Stimulated activated CD8-positive, alpha-beta memory T cell treated with anti-CD3 and anti-CD28 coated beads, Interleukin-12 subunit alpha, Interleukin-12 subunit beta, amount 100 ng/mL, for 4 hours (primary cell): ENCODE data around the gene PHLPP1.
"Not testable (repeated sequence)": the region's sequence is repeated elsewhere in the genome, so short reads cannot be mapped to it uniquely, and the experiment has no call there.

Experiments
- DNase-seq: peaks from one replicate; pipeline ENCODE4 v3.0.0-alpha.2; 2020; ENCODE audit warnings: low read depth

The PHLPP1 gene

DNA sequence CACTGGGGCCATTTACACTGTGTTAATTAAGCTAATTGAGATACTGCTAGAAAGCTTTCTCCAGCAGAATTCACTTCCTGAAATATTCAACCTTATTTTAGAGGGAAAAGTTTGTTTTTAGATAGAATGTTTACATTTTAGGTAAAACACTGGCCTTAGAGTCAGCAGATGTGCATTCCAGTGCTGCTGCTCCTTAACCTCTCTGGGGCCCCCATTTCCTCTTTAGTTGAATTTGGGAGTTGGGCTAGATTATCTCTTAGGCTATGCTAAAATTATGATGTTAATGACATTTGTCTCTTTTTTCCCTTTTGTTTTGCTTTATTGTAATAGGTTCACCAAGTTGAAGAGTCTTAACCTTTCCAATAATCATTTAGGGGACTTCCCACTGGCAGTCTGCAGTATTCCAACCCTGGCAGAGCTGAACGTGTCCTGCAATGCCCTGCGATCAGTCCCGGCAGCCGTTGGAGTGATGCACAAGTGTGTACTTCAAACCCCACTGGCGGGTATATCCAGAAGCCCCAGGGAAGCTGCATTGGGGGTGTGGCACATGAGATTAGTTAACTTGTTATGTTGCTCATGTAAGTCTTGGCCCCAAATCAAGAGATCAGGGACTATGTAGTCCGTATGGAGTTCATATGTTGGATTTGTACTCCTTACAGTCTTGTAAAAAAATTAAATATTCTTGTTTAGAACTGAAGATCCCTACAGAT is 179.5 kb downstream of the PHLPP1 start:
- DNase-seq: no peak

DNA sequence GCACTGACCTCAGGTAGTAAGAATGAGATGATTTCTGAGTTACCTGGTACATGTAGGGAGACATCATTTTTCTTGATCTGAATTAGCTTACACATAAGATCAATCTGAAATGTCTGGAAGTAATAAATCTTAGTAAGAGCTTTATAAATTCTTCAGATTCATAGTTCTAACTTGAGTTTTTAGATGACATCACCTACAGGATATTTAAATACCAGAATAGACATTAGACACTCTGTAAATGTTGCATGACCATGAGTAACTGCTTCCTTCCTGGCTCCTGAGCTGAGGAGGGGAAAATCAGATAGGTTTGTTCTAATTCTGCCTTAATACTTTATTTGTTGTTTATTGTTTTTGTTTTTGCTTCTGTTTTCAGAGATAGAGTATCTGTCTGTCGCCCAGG is 181.8 kb downstream of the PHLPP1 start:
- DNase-seq: no peak

DNA sequence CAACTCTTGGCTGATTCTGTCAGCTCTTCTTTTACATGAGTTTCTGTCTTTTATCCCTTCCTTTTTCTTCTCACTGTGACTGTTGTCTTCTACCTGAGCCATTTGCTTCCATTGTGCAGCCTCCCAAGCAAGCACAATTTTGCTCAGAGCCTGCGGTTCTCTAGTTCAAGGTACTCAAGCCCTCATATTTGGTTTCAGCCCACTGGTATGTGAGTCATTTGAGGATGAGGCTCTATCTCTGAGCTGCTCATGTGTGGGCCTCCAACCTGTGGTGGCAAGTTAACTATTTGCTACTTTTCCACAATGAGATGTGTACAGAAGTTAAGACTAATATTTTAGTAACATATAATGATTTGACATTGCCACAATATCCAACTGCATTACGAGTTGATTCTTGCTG is 183.0 kb downstream of the PHLPP1 start:
- no peak for DNase-seq

DNA sequence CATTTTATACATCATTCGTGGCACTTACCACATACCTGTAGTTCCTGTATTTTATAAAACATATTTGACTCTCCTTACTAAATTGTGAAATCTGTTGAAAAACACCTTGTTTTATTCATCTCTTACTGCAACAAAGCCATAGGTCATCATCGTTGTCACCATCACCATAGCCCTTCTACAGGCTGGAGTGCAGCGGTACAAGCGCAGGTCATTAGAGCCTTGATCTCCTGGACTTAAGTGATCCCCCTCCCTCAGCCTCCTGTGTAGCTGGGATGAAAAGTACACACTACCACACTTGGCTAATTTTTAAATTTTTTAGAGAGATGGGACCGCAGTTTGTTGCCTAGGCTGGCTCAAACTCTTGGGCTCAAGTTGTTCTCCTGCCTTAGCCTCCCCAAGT is 184.2 kb downstream of the PHLPP1 start:
- no peak for DNase-seq

DNA sequence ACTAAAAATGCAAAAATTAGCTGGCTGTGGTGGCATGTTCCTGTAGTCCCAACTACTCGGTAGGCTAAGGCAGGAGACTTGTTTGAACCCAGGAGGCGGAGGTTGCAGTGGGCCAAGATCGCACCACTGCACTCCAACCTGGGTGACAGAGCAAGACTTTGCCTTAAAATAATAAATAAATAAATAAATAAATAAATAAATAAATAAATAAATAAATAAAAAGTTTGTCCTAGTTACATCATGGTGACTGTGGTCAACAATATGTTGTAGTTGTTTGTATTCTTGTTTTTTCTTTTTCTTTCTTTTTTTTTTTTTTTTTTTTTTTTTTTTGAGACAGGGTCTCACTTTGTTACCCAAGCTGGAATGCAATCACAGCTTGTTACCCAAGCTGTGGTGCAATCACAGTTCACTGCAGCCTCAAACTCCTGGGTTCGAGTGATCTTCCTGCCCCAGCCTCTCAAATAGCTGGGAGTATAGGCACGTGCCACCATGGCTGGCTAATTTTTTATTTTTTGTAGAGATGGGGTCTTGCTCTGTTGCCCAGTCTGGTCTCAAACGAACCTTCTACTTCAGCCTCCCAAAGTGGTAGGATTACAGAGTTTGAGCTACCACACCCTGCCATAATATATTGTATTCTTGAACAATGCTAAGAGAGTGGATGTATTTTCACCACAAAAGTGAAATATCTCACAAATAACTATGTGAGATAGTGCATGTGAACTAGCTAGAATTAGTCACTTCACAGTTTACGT is 185.0 kb downstream of the PHLPP1 start:
- no peak for DNase-seq

DNA sequence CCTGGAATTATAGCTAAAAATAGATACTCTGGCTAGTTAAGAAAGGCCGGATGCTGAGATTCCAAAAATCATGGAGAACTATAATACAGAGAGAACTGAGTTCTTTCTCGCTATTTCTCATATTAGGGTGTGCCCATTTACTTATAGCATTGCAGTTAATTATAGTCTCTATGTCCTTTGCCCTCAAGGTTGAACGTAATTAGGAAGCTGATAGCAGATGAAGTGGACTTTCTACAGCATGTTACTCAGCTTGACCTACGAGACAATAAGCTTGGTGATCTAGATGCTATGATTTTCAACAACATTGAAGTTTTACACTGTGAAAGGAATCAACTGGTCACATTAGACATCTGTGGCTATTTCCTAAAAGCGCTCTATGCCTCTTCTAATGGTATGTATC is 187.4 kb downstream of the PHLPP1 start:
- no peak for DNase-seq

DNA sequence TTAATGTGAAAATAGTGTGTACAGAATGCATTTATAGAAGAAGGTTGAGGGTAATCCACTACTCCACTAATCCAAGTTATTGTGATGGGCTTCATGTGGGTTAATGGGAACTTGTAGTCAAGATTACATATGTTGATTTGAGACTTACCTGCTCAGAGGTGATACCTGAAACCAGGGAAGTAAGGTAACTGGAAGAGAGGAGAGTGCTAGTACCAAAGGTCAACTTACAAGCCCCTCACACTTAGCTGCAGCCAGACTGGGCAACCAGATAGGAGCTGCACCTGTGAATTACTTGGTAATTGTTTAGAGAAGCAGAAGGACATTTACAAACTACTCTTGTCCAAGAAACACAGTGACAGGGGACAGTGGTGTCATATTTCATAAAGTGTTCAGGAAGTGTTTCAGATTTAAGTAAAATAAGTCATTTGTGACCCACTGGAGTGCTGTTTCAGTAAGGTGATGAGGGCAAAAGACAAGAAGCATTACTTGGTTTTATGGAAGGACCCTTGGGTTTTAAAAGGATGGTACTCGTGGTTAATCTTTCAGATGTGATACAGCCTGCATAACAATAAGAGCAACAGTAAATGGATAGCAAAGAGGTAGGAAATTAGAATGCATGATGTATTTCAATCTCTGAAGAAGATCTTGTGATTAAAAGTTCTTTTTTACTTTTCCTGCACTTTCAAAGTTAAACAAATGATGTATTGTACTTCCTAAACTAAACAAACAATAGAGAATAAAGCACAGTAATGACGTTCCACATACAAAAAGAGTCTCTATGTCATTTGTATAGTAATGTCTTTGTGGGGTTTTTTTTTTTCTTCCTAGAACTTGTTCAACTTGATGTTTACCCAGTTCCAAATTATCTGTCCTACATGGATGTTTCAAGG is 189.3 kb downstream of the PHLPP1 start:
- DNase-seq: no peak

DNA sequence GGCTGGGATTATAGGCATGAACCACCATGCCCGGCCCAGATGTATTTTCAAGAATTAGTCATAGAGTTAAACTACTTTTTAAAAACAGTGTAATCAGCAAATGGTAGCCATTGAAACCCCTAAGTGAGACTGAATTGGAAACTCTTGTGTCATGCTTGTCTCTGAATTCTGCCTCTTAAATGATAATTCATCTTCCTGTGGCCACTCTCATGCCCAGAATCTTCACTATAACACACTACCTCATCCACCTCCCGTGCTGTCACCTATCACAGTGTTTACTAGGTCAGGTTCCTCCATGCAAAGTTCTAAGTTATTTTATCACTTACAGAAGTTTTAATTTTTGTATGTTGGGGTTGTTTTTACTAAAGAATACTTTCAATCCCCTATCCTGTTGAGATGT is 197.5 kb downstream of the PHLPP1 start:
- DNase-seq: no peak

DNA sequence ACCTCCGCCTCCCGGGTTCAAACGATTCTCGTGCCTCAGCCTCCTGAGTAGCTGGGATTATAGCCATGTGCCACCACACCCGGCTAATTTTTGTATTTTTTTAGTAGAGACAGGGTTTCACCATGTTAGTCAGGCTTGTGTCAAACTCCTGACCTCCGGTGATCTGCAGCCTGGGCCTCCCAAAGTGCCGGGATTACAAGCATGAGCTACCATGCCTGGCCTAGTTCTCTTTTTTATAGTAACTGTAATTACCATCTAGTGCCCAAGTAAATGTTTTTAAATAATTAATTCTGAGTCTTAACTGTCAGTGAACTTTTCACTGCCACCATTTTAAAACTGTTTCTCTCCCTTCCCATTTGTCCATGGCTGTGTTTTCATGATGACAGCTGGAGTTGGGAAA is 198.5 kb downstream of the PHLPP1 start:
- DNase-seq: not testable (repeated sequence)

DNA sequence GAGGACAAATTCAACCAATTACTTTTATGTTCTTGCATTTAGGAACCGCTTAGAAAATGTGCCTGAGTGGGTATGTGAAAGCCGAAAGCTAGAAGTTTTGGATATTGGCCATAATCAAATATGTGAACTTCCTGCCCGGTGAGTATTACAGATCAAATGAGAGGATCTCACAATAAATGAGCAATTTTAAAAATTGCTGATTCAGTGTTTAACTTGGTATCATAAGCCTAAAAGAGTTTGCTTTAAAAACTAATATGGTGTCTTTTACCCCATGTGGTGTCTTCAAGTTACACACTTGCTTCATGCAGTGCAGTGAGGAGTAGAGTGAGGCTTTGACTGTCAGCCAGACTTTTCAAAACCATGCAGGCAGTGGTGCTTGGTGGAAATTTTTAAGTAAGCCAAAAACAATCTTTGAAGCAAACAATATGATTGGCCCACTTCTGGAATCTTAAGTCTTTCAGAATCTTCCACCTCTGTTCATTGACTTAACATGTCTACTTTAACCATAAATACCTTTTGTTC is 199.6 kb downstream of the PHLPP1 start:
- no peak for DNase-seq

DNA sequence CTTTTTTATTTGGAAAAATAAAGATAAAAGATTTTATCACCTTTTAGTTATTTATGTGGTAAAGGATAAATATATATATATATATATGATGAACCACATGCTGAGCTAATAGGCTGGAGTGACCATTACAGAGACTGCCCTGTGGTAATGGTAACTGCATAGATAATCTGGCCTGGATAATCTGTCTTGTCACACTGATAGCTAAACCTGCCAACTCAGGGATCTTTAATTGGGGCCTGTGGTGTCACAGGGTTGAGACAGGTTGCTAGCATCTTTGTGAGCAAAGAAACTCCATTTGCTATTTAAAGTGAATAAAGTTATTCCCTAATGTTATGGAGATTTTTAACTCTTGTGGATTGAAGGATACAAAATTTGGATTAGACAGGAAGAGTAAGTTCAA is 203.0 kb downstream of the PHLPP1 start:
- no peak for DNase-seq

DNA sequence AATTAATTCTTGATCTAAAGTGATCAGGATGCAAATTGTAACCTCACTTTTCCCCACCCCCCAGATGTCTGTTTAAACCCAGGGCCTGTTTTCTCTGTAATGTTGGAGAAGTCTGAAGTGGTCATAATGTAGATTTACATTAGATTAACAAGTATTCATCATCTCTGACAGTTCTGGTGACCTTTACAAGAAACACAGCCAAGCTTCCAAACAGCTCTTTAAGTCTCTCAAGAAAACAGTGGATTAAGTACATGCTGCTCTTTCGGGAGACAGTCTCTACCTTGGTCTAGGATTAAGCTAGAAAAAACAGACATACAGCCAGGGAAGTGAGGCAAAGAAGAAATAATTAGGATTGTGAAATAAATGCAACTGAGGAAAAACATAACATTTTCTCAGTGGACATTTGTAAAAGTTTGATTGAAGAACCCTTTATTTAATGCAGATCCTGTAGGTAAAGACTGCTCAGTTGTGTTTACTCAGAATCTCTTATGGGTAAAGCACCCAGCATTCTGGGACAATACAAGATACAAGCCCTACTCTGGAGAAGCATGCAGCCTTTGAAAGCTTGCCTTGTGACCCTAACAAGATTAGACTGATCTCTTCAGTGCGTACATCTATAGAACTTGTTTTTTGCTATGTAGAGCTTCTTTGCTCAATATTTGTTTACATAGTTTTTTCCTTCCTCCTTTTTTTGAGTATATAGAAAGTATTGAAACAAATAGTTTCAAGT is 203.9 kb downstream of the PHLPP1 start:
- DNase-seq: no peak

DNA sequence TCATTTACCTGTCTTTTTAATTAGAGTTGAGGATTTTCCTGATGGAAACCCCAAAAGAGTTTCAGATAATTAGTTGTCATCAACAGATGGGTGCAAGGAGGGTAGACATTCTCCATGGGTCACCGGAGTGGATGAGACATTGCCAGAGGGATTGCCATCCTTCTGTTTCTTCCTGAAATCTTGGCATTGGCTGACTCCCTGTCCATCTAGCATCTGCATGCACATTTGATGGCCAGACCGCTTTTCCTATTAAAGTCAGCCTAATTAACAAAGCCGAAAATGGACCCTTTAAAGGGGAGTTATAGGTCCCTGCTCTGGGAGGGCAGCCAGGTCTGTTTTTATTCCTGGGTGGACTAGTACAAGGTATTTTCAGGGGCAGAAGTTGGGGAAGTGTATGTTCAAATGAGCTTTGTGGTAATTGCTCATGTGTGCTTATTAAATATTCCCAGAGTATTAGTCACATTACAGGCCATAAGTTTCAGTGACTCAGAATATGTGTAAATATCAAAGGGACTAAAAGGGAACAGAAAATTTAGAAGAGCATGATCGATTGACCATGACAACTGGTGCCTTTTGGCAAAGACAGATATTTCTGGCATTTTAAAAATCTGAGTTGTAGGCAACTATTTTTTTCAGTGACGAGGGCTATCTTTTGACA is 209.8 kb downstream of the PHLPP1 start:
- DNase-seq: no peak

DNA sequence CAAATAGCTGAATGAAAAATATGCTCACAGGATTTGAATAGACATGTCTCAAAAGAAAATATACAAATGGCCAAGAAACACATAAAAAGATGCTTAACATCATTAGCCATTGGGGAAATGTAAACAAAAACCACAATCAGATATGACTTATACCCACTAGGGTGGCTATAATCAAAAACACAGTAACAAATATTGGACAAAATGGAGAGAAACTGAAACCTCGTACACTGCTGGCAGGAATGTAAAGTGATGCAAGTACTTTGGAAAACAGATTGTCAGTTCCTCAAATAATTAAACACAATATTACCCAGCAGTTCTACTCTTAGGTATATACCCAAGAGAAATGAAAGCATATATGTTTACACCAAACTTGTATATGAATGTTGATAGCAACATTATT is 213.0 kb downstream of the PHLPP1 start:
- no peak for DNase-seq

DNA sequence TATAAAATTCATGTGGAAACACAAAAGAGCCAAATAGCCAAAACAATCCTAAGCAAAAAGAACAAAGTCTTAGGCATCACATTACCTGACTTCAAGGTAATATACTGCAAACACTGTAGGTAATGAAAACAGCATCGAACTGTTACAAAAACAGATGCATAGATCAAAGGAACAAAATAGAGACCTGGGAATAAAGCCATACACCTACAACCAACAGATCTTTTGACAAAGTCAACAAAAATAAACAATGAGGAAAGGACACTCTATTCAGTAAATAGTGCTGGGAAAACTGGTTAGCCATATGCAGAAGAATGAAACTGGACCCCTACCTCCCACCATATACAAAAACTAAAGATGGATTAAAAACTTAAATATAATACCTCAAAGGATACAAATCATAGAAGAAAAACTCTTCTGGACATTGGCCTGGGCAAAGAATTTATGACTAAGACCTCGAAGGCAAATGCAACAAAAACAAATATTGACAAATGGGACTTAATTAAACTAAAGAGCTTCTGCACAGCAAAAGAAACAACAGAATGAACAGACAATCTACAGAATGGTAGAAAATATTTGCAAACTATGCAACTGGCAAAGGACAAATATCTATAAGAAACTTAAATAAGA is 218.0 kb downstream of the PHLPP1 start:
- DNase-seq: no peak

DNA sequence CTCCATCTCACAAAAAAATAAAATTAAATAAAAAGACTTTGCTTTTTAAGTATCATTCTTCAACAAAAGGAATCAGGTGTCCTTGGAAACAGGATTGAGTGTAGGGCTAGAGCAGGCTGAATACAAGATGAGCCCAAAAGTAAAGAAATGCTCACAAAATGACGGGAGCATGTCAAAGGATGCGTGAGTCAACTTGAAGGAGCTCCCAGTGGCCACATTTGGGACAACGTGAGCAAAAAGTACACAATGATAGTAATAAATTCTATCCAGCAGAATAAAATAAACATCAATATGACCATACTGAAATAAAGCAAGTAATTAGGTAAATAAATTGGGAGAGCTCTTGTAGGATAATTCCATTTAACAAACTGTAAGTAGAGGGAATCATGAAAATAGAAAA is 220.7 kb downstream of the PHLPP1 start:
- no peak for DNase-seq

DNA sequence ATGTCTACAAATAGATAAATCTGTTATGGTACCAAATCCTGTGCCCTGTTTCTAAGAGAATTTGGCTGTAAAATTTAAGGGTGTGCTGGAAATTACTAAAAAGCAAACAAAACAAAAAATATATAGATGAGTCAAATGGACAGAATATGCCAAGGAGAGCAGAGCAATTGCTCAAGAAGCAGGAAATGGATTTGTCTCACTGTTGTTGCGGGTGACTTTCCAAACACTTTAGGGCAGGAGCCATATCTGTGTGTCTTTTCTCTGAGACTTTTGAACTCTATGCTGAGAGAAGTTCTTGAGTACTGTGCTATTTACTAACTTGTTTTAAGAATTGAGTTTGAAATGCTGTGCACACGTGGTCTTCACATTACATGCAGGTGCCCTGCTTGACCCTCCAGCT is 221.7 kb downstream of the PHLPP1 start:
- DNase-seq: no peak

DNA sequence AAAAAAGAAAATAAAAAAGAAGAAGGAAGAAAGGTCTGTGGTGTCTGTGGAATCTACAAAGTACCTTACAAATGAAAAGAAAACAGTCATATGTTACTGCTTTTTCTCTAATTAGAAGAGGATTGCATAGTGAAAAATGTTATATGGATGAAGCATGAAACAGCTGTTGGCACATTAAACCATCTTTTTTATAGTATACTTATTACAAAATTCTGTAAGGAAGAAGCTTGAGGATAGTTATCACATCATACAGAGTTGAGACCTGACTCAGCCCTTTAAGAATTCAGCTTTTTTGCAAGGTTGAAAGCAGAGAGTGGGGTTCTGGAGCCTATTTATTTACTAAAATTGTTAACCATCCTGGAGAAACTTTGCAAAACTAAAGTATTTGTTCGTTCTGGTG is 222.7 kb downstream of the PHLPP1 start:
- DNase-seq: no peak

DNA sequence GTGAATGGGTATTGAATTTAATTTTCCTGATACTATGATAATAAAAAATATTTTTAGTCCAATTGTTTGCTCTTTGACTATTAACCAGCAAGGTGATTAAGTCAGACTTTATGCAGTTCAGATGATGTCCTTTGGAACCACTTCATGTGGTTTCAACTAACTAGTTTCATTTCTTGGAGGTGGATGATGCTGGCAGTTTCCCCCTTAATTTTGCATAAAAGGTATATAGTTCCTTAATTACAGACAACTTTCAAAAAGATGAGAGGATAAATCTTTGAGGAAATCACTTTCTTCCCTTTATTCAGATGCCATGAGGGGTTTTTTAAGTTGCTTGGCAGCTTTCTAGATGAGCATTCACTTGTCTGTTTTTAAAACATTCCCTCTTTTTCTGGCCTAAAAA is 223.1 kb downstream of the PHLPP1 start:
- no peak for DNase-seq

DNA sequence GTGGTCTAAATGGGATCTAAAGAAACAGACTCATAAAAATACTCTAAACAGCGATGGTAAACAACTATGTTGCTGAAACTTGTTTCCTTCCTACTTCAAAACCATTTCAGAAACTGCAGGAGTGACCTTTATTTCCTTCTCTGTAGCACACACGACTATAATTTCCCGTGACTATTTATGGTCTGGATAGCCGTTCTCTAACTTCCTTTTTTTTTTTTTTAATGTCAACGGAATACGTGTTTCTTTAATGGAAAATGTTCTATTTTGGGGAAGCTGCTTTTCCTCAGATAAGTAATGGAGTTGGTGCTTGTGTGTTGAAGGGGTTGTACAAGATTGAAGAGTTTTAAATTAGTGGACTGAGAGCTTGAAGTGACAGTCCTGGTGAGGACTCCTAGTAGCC is 224.1 kb downstream of the PHLPP1 start:
- no peak for DNase-seq

DNA sequence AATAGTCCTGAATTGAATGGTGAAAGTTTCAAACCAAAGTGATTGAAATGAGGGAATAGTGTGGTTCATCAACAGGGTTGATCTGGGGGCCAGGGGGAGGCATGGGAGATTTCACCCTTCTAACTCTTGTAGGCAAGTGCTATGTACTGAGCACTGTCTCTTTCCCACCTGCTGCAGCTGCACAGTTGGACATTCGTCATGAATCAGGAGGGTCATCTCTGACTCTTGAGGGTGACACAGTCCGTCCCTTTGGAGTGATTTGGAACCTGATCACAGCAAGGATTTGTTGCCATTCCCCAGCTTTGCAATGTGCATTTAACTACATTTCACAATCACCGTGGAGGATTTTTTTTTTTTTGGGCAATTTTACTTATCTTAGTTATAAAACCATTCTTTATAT is 224.6 kb downstream of the PHLPP1 start:
- DNase-seq: no peak
